Measurements from ENCODE around the gene HTR5A. TPM values are rescaled to one million over a fixed set of nuclear protein-coding genes. Genes with fewer than 3 reads are reported as not detected.

The HTR5A gene
- polyA plus RNA-seq, 1 of the 3 experiments (the other 2 are of a cell fraction) = not detected

GRCh38 chr7:155084969-155085368 lies 14.8 kb downstream of the HTR5A start:
- TF ChIP-seq USF1 (IDR thresholded peaks at IDR 0.05; ENCODE audit: borderline replicate concordance, low read depth) (no peak), TCF12 (IDR thresholded peaks at IDR 0.05) (no peak), IRF3 (IDR thresholded peaks at IDR 0.05; ENCODE audit: low read depth, low read length) (no peak), CTCF (IDR thresholded peaks at IDR 0.05) (no peak), POLR2AphosphoS5 (IDR thresholded peaks at IDR 0.05; ENCODE audit: low read depth, low read length) (no peak), JUND (IDR thresholded peaks at IDR 0.05) (no peak), FOSL2 (IDR thresholded peaks at IDR 0.05; ENCODE audit: borderline replicate concordance, low read depth) (no peak), RCOR1 (IDR thresholded peaks at IDR 0.05; ENCODE audit: low read length) (no peak), TEAD4 (IDR thresholded peaks at IDR 0.05; ENCODE audit: borderline replicate concordance, insufficient read depth) (no peak), YY1 (IDR thresholded peaks at IDR 0.05; ENCODE audit: low read depth) (no peak), CHD2 (IDR thresholded peaks at IDR 0.05; ENCODE audit: low read length, partially characterized antibody) (no peak), GABPA (IDR thresholded peaks at IDR 0.05; ENCODE audit: low read depth) (no peak), SMC3 (IDR thresholded peaks at IDR 0.05; ENCODE audit: low read depth, low read length) (no peak), GATA2 (CRISPR knock-in tag; IDR thresholded peaks at IDR 0.05) (no peak)
- no peaks in the 10 kb centered on the region for H3K4me1 ChIP-seq (ENCODE audit: control insufficient read depth in 1 of 2, insufficient read depth in 2 of 2, low read depth in 1 of 2, low read length in 1 of 2)
- POLR2A ChIA-PET = no interaction called here

GRCh38 chr7:155090684-155091083 lies 20.6 kb downstream of the HTR5A start:
- CTCF ChIA-PET = interaction anchor here (0.6 to 1.5 kb wide), 2 partner anchors 9 to 21 kb away, joined by 3 read pairs; partner anchors contain the start of gene HTR5A
- no peaks in the 10 kb centered on the region for H3K9me2 ChIP-seq
- no peaks in the 10 kb centered on the region for H4K20me1 ChIP-seq (ENCODE audit: insufficient read depth)
- H3K4me3 ChIP-seq (ENCODE audit: low read depth in 2 of 2, low read length in 1 of 2) = no peak overlapping the region
- peaks cover 8% of the 10 kb centered on the region; the same call in 1 of the 2 replicates for H3K27me3 ChIP-seq (ENCODE audit: insufficient read depth)
- H3K4me2 ChIP-seq = no peak overlapping the region
- no peaks in the 10 kb centered on the region for H3K36me3 ChIP-seq (replicated peaks in 1 of 2; ENCODE audit: control insufficient read depth in 1 of 2, insufficient read depth in 2 of 2, low read length in 1 of 2)
- no peak overlapping the region for H2AFZ ChIP-seq (ENCODE audit: low read depth)
- POLR2A ChIA-PET = no interaction called here
- H3K9me3 ChIP-seq = no peaks in the 10 kb centered on the region
- no peak overlapping the region for H3K27ac ChIP-seq (ENCODE audit: low read depth in 2 of 2, low read length in 1 of 2)
- WGBS (ENCODE audit: low lambda C conversion rate) = 11% methylated on average over 4 of the region's 4 CpGs
- no peak for DNase-seq
- H3K9ac ChIP-seq = no peak overlapping the region
- no peaks in the 10 kb centered on the region for H3F3A ChIP-seq (replicated peaks; ENCODE audit: insufficient read depth)
- H3K79me2 ChIP-seq (ENCODE audit: insufficient read depth) = no peaks in the 10 kb centered on the region
- H3K4me1 ChIP-seq (ENCODE audit: control insufficient read depth in 1 of 2, insufficient read depth in 2 of 2, low read depth in 1 of 2, low read length in 1 of 2) = no peaks in the 10 kb centered on the region
- no peak for TF ChIP-seq RFX5 (IDR thresholded peaks at IDR 0.05; ENCODE audit: low read length)
- TF ChIP-seq NRF1 (IDR thresholded peaks at IDR 0.05; ENCODE audit: low read depth, low read length) = no peak
- TF ChIP-seq MXI1 (IDR thresholded peaks at IDR 0.05; ENCODE audit: low read depth, low read length) = no peak
- no peak for TF ChIP-seq IRF3 (IDR thresholded peaks at IDR 0.05; ENCODE audit: low read depth, low read length)
- no peak for TF ChIP-seq TEAD4 (IDR thresholded peaks at IDR 0.05; ENCODE audit: borderline replicate concordance, insufficient read depth)
- no peak for TF ChIP-seq FOXJ3 (CRISPR knock-in tag; IDR thresholded peaks at IDR 0.05)
- no peak for TF ChIP-seq MAX (IDR thresholded peaks at IDR 0.05; ENCODE audit: low read depth)
- no peak for TF ChIP-seq CHD2 (IDR thresholded peaks at IDR 0.05; ENCODE audit: low read length, partially characterized antibody)
- no peak for TF ChIP-seq RCOR1 (IDR thresholded peaks at IDR 0.05; ENCODE audit: low read length)
- no peak for TF ChIP-seq NFIC (IDR thresholded peaks at IDR 0.05; ENCODE audit: borderline replicate concordance)
- no peak for TF ChIP-seq GATA2 (CRISPR knock-in tag; IDR thresholded peaks at IDR 0.05)
- no peak for TF ChIP-seq CTCF (IDR thresholded peaks at IDR 0.05)
- no peak for TF ChIP-seq RXRA (IDR thresholded peaks at IDR 0.05; ENCODE audit: borderline replicate concordance, low read depth)

More at GRCh38 chr7:155084969-155085368, 14.8 kb downstream of the HTR5A start:
- no peak for DNase-seq
- Histone ChIP-seq H4K20me1 (ENCODE audit: insufficient read depth) (no peaks in the 10 kb centered on the region), H3K4me2 (no peak overlapping the region), H2AFZ (ENCODE audit: low read depth) (no peak overlapping the region), H3K79me2 (ENCODE audit: insufficient read depth) (no peaks in the 10 kb centered on the region), H3K27ac (ENCODE audit: low read depth in 2 of 2, low read length in 1 of 2) (no peak overlapping the region), H3K9me2 (no peaks in the 10 kb centered on the region), H3K4me3 (ENCODE audit: low read depth in 2 of 2, low read length in 1 of 2) (no peak overlapping the region), H3K9ac (no peak overlapping the region), H3K9me3 (no peaks in the 10 kb centered on the region), H3K36me3 (replicated peaks in 1 of 2; ENCODE audit: control insufficient read depth in 1 of 2, insufficient read depth in 2 of 2, low read length in 1 of 2) (no peaks in the 10 kb centered on the region), H3K27me3 (ENCODE audit: insufficient read depth) (peaks cover 8% of the 10 kb centered on the region; the same call in 1 of the 2 replicates), H3F3A (replicated peaks; ENCODE audit: insufficient read depth) (no peaks in the 10 kb centered on the region)
- CTCF ChIA-PET = interaction anchor here (1.1 kb wide), 1 partner anchor 158 kb away, joined by 3 read pairs; no protein-coding TSS in a partner anchor
- 33% methylated on average over 5 of the region's 5 CpGs for WGBS (ENCODE audit: low lambda C conversion rate)

Data from SK-N-SH (cell line).